OCI-LY3 (cell line): ENCODE data around the gene PRDM12.

Source experiments
- H2AFZ ChIP-seq: fragments of 200-600, 300-600 bp; shearing (Covaris generic); 2 replicates; pipeline ENCODE4 v1.6.0; 2014; ENCODE audit warnings: antibody characterized with exemption, low read depth, low read length
- H3K27ac ChIP-seq: fragments of 200-600, 300-600 bp; sonication (generic); 2 replicates; pipeline ENCODE4 v1.5.1; 2014; ENCODE audit warnings: mild to moderate bottlenecking, low read length, moderate library complexity, mixed read lengths
- H3K27me3 ChIP-seq: fragments of 200-600, 300-600 bp; sonication (generic); 2 replicates; pipeline ENCODE4 v1.6.1; 2014; ENCODE audit warnings: low read depth, low read length, mixed read lengths
- H3K36me3 ChIP-seq: fragments of 200-600, 300-600 bp; sonication (generic); replicated peaks from 2 replicates; pipeline ENCODE3; 2014; ENCODE audit warnings: low read depth, low read length, mixed read lengths
- H3K4me1 ChIP-seq: fragments of 300-600, 200-600 bp; sonication (generic); 2 replicates; pipeline ENCODE4 v1.6.1; 2014; ENCODE audit warnings: low read length, mixed read lengths
- H3K4me2 ChIP-seq: fragments of 200-600, 300-600 bp; sonication (generic); 2 replicates; pipeline ENCODE4 v1.6.1; 2014; ENCODE audit warnings: low read length, mixed read lengths
- H3K4me3 ChIP-seq: fragments of 300-600, 200-600 bp; sonication (generic); 2 replicates; pipeline ENCODE4 v1.5.1; 2014; ENCODE audit warnings: antibody characterized with exemption, mild to moderate bottlenecking, low read length, moderate library complexity
- H3K79me2 ChIP-seq: fragments of 300-600, 200-600 bp; shearing (Covaris generic); 2 replicates; pipeline ENCODE4 v1.6.1; 2014; ENCODE audit warnings: mild to moderate bottlenecking, low read length, mixed read lengths
- H3K9ac ChIP-seq: fragments of 300-600, 200-600 bp; shearing (Covaris generic); 2 replicates; pipeline ENCODE4 v1.6.0; 2014; ENCODE audit warnings: mild to moderate bottlenecking, low read length, moderate library complexity
- H3K9me3 ChIP-seq: fragments of 200-600, 300-600 bp; shearing (Covaris generic); 2 replicates; pipeline ENCODE4 v1.6.1; 2014; ENCODE audit warnings: low read length, mixed read lengths; ENCODE audit not compliant: insufficient read depth
- H4K20me1 ChIP-seq: fragments of 200-600, 300-600 bp; sonication (generic); 2 replicates; pipeline ENCODE4 v1.6.1; 2016; ENCODE audit warnings: low read length, mixed read lengths; ENCODE audit not compliant: insufficient read depth
- EZH2phosphoT487 ChIP-seq: fragments of 200-600 bp; shearing (Covaris generic); IDR thresholded peaks from 2 replicates; pipeline ENCODE4 v1.6.1; 2018; ENCODE audit warnings: antibody characterized with exemption, mixed run types, low read depth
- TF ChIP-seq, protein P1 (sequence below): fragments of 200-600, 300-600 bp; sonication (generic); IDR thresholded peaks from 2 replicates; pipeline ENCODE4 v1.5.1; 2014; ENCODE audit warnings: antibody characterized with exemption, low read length, low read depth

The PRDM12 gene

DNA sequence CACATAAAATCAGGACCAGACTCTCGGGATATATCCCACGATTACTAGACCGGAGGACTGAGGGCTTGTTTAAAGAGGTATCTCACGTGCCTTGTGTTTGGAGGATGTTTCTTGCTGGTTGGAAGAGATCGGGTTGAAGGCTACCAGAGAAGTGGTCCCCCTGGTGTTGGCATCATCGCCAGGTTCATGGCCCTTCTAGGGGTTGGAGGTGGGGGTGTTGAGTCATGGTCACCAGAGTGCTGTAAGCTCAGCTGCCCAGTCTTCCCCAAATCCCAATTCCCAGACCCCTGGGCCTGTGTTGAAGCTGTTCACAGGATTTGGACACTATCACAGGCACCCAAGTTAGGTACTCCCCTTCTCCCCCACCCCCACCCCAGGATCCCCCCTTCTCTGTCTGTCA lies 29.1 kb upstream of the PRDM12 start:
- peaks cover 5% of the 10 kb centered on the region for H3K4me1 ChIP-seq
- H3K9me3 ChIP-seq = no peaks in the 10 kb centered on the region
- H3K36me3 ChIP-seq = peaks cover 25% of the 10 kb centered on the region
- no peaks in the 10 kb centered on the region for H4K20me1 ChIP-seq
- no peaks in the 10 kb centered on the region for H3K79me2 ChIP-seq
- H3K4me2 ChIP-seq = no peak overlapping the region
- H2AFZ ChIP-seq = no peak overlapping the region
- H3K27me3 ChIP-seq = no peaks in the 10 kb centered on the region
- H3K4me3 ChIP-seq = no peak overlapping the region
- no peak overlapping the region for H3K27ac ChIP-seq
- no peak overlapping the region for H3K9ac ChIP-seq
- TF ChIP-seq EZH2phosphoT487 = no peak
- TF ChIP-seq, protein P1, sequence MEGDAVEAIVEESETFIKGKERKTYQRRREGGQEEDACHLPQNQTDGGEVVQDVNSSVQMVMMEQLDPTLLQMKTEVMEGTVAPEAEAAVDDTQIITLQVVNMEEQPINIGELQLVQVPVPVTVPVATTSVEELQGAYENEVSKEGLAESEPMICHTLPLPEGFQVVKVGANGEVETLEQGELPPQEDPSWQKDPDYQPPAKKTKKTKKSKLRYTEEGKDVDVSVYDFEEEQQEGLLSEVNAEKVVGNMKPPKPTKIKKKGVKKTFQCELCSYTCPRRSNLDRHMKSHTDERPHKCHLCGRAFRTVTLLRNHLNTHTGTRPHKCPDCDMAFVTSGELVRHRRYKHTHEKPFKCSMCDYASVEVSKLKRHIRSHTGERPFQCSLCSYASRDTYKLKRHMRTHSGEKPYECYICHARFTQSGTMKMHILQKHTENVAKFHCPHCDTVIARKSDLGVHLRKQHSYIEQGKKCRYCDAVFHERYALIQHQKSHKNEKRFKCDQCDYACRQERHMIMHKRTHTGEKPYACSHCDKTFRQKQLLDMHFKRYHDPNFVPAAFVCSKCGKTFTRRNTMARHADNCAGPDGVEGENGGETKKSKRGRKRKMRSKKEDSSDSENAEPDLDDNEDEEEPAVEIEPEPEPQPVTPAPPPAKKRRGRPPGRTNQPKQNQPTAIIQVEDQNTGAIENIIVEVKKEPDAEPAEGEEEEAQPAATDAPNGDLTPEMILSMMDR = no peak

DNA sequence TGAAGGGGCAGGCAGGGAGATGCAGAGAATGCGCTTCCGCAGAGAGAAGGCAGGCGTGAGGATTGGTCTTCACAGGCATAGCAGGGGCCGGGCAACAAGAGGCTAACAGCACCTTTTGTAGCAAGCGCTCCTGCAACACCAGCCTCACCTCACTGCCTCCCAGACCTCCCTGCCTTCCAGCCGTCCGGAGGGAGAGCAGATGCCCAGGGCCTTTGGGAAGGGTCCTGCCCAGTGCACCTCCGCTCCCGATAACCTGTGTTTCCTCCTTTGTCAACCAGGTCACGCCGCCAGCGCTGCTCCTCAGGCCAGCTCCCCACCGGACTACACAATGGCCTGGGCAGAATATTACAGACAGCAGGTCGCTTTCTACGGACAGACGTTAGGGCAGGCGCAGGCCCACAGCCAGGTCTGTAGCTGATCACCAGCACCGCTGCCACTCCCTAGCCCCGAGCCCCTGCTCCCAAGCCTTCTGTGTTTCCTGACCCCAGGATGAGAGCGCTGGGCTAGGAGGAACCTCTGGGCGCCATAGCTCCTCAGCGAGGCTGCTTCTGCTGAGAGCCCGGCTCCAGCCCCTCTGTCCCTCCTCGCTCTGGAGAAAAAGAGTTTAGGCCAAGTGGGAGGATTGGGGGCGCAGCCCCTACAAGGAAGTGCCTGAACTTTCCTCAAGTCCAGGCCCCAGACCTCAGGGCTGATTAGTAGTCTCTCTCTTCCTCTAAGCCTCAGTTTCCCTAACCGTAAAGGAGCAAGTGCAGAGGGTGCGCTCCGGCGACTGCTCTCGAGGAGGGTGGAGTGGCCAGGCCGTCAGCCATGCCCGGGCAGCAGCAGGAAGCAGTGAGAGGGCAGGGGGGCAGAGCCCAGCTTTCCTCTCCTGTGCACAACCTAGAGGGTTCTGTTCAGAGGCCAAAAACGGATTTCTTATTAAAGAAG lies 28.4 kb upstream of the PRDM12 start:
- Histone ChIP-seq H3K27ac (no peak overlapping the region), H2AFZ (no peak overlapping the region), H3K4me3 (no peak overlapping the region), H4K20me1 (no peaks in the 10 kb centered on the region), H3K9me3 (no peaks in the 10 kb centered on the region), H3K9ac (no peak overlapping the region), H3K4me1 (peaks cover 10% of the 10 kb centered on the region), H3K36me3 (peaks cover 19% of the 10 kb centered on the region), H3K79me2 (no peaks in the 10 kb centered on the region), H3K27me3 (no peaks in the 10 kb centered on the region), H3K4me2 (no peak overlapping the region)
- TF ChIP-seq EZH2phosphoT487 = no peak
- TF ChIP-seq, protein P1 = no peak

DNA sequence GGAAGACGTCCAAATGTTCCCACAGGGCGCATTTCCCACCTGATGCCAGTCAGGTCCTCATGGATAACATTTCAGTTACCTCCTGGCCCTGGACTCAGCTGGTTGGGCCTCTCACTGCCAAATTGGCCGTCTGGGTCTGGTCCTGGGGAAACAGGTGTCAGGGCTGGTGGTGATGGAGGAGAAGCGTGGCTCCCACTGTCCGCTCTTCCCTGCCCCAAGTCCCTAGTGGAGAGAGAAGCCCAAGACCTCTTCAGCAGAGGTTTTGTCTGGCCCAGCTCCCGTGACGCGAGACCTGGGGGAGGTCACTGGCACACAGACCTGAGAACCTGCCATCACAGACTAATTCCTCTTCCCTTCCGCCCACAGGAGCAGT lies 27.8 kb upstream of the PRDM12 start:
- H4K20me1 ChIP-seq = no peaks in the 10 kb centered on the region
- H3K36me3 ChIP-seq = peaks cover 13% of the 10 kb centered on the region

More for the DNA sequence above, 27.8 kb upstream of the PRDM12 start:
- Histone ChIP-seq H3K9ac (no peak overlapping the region), H3K4me3 (no peak overlapping the region), H3K4me1 (peaks cover 17% of the 10 kb centered on the region), H3K27ac (no peak overlapping the region), H3K79me2 (no peaks in the 10 kb centered on the region), H3K4me2 (no peak overlapping the region), H3K27me3 (no peaks in the 10 kb centered on the region), H3K9me3 (no peaks in the 10 kb centered on the region), H2AFZ (no peak overlapping the region)
- TF ChIP-seq, protein P1 = no peak
- TF ChIP-seq EZH2phosphoT487 = no peak
